GM12878 (cell line): Measurements from ENCODE around the gene PPL.

Experiments used
- CTCF ChIP-seq, 3 experiments: IDR thresholded peaks in 2 of 3; conservative IDR thresholded peaks in 1 of 3; 2 replicates each; pipeline ENCODE4 v1.5.1; 2011; ENCODE audit warnings: low read depth in 3 of 3, low read length in 3 of 3, mild to moderate bottlenecking in 3 of 3, control low read depth in 2 of 3, moderate library complexity in 2 of 3, inconsistent platforms in 1 of 3, mixed read lengths in 1 of 3; ENCODE audit not compliant: control insufficient read depth in 2 of 3, insufficient read depth in 1 of 3; ENCODE audit errors: extremely low read depth in 1 of 3
- EGR1 ChIP-seq, 2 experiments: IDR thresholded peaks; 1 replicate in 1 of 2; 2 replicates in 1 of 2; pipeline ENCODE4 v1.6.1; 2011 to 2012; ENCODE audit warnings: low read depth in 2 of 2, low read length in 2 of 2, borderline replicate concordance in 1 of 2, mild to moderate bottlenecking in 1 of 2, moderate library complexity in 1 of 2
- EZH2 ChIP-seq: IDR thresholded peaks from 2 replicates; pipeline ENCODE4 v1.6.1; 2012; ENCODE audit warnings: low read depth, mild to moderate bottlenecking, control low read depth, inconsistent platforms, low read length, borderline replicate concordance; ENCODE audit not compliant: control insufficient read depth
- GABPA ChIP-seq: IDR thresholded peaks from 2 replicates; pipeline ENCODE4 v1.6.1; 2014; ENCODE audit warnings: antibody characterized with exemption, low read depth, mild to moderate bottlenecking, inconsistent platforms
- POLR2A ChIP-seq: IDR thresholded peaks from 2 replicates; pipeline ENCODE4 v1.6.1; 2011; ENCODE audit warnings: low read depth, mild to moderate bottlenecking, low read length
- RAD21 ChIP-seq: IDR thresholded peaks from 2 replicates; pipeline ENCODE4 v1.6.1; 2011; ENCODE audit warnings: mild to moderate bottlenecking, low read depth, low read length, moderate library complexity; ENCODE audit not compliant: insufficient read depth
- SP1 ChIP-seq: IDR thresholded peaks from one replicate; pipeline ENCODE4 v1.6.1; 2011; ENCODE audit warnings: low read depth, low read length
- SUZ12 ChIP-seq: fragments of 200-600 bp; sonication (generic); IDR thresholded peaks from one replicate; pipeline ENCODE4 v1.6.1; 2018; ENCODE audit warnings: antibody characterized with exemption, mild to moderate bottlenecking; ENCODE audit not compliant: unreplicated experiment
- TARDBP ChIP-seq: IDR thresholded peaks from 2 replicates; pipeline ENCODE4 v1.6.1; 2016; ENCODE audit warnings: borderline replicate concordance

GRCh38 chr16:4836727-4837126 lies 100.2 kb downstream of the PPL start:
- TF ChIP-seq EZH2 (no peak), EGR1 (IDR thresholded peaks at IDR 0.05; ENCODE audit: borderline replicate concordance in 1 of 2, low read depth in 2 of 2, low read length in 2 of 2) (no peak), GABPA (no peak), RAD21 (no peak), POLR2A (no peak), SP1 (no peak), CTCF (IDR thresholded peaks at IDR 0.05 in 2 of 3, conservative IDR thresholded peaks at IDR 0.05 in 1 of 3; ENCODE audit: control insufficient read depth in 2 of 3, extremely low read depth in 1 of 3, insufficient read depth in 1 of 3, low read depth in 3 of 3, low read length in 3 of 3) (no peak), TARDBP (no peak), SUZ12 (no peak)
